Activated CD8-positive, alpha-beta memory T cell treated with anti-CD3 and anti-CD28 coated beads, Interleukin-2, amount 50 U/mL, for 24 hours (primary cell): ENCODE data around the gene KBTBD8.

Experiments used
- DNase-seq: peaks from one replicate; pipeline ENCODE4 v3.0.0-alpha.2; 2020; ENCODE audit errors: extremely low read depth

KBTBD8 gene

GRCh38 chr3:67034371-67034770, 36.3 kb downstream of the KBTBD8 start:
- no peak for DNase-seq

- no peak for DNase-seq
Observed at GRCh38 chr3:67037615-67038014, 39.5 kb downstream of the KBTBD8 start.

GRCh38 chr3:67044295-67044694, 46.2 kb downstream of the KBTBD8 start:
- DNase-seq = no peak

GRCh38 chr3:67044955-67045354, 46.8 kb downstream of the KBTBD8 start:
- no peak for DNase-seq

GRCh38 chr3:67045711-67046465, 47.8 kb downstream of the KBTBD8 start:
- DNase-seq = no peak

- no peak for DNase-seq
Observed at GRCh38 chr3:67047051-67047450, 48.9 kb downstream of the KBTBD8 start.

- DNase-seq = no peak
Observed at GRCh38 chr3:67048067-67048714, 50.1 kb downstream of the KBTBD8 start.

- DNase-seq = no peak
Observed at GRCh38 chr3:67048715-67049074, 50.6 kb downstream of the KBTBD8 start.

- no peak for DNase-seq
Observed at GRCh38 chr3:67059443-67059842, 61.3 kb downstream of the KBTBD8 start.
